Fibroblast of the conjunctiva (primary cell): Measurements from ENCODE around the gene NUBP2.

ENCODE experiments used
- DNase-seq: peaks from one replicate; pipeline ENCODE4 v3.0.0-alpha.2; 2010; ENCODE audit warnings: low read depth

Gene NUBP2, protein sequence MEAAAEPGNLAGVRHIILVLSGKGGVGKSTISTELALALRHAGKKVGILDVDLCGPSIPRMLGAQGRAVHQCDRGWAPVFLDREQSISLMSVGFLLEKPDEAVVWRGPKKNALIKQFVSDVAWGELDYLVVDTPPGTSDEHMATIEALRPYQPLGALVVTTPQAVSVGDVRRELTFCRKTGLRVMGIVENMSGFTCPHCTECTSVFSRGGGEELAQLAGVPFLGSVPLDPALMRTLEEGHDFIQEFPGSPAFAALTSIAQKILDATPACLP

DNA sequence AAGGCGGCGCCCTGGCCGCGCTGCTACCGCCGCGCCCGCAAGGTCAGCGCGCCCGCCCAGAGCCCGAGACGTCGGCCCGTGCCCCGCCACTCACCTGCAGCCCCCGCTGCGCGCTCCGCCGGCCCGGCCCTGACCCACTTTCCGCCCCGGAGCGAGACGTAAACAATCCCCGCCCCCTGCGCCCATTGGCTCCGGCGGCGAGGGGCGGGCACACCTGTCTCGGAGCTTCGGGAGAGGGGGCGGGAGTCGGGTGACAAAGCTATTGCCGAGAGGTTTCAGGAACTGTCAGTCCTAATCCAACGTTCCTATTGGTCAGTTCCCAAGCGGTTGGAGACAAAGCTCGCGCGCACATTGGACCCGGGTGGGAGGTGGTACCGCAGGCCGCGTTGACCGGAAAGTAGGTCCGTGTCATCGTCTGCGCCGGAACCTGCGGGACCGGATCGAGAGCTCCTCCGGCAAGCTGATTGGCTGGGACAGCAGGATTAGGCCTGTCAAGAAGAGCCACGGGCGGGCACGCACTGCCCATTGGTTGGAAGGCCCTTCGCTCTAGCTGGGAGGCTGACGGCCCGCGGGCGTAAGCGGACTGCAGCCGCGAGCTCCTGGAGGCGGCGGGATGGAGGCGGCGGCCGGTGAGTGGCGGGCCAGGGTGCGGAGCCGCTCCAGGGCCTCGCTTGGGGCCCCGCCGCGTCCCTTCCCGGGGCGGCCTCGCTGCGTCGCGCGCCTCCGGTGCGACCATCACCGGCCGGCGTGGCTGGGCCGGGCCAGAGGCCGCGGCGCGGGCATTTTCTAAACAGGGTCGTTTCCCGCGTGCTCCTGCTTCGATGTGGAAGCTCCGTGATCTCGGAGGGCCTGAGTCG lies at the start of gene NUBP2, which contains the start of gene SPSB3:
NUBP2 (plus strand) TSS at position 553 of the 857 bp plus-strand sequence; CDS start at position 614, 61 bp downstream.
SPSB3 (minus strand) TSS at position 164 of the 857 bp plus-strand sequence. CDS start 1,088 bp downstream, outside the sequence.
- peak; percentile 100 for DNase-seq

DNA sequence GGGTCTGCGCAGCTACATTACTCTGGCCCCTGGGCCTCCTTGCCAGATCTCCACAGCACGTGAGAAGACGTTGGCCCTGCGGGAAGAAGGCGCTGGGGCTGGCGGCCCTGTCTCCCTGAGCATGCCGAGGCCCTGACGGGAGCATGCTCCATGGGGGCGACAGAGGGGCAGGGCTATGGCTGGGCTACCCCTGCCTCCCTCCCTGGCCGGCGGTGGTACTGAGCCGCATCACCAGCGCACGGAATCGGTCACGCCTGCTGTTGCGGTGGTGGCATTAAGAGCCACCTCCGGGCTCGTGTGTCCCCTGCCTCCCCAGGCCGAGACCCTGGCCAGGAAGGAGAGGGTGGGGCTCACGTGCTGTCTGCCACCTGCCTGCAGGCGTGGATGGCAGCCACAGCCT lies 48.6 kb upstream of the NUBP2 start:
- no peak for DNase-seq

DNA sequence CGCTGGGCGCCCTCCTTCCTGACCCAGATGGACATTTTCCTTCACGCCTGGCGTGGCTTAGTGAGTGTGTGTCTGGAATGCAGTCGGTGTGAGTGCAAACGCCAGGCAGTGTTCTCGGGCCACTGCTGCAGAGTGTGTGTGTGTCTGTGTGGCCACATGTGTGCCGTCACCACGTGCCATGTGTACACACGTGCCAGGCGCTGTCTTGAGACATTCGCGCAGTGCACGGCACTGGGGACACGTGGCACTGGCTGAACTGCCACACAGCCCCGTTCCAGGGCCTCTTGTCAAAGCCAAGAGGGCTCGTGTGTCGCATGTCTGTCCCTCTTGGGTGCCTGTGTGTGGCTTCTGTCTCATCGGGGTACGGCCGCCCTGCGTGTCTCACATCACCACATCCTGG lies 47.9 kb upstream of the NUBP2 start:
- DNase-seq = no peak

DNA sequence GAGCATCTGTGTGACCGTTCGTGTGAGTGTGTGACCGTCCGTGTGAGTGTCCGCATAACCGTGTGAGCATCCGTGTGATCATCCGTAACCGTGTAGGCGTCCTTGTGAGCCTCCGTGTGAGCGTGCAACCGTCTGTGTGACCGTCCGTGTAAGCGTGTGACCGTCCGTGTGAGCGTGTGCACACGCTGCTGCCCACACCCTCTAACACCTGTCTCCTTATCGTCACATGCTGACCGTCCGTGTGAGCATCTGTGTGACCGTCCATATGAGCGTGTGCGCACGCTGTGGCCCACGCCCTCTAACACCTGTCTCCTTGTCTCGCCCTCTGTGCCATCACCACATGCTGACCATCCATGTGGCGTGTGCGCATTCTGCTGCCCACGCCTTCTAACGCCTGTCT lies 42.5 kb upstream of the NUBP2 start:
- no peak for DNase-seq

DNA sequence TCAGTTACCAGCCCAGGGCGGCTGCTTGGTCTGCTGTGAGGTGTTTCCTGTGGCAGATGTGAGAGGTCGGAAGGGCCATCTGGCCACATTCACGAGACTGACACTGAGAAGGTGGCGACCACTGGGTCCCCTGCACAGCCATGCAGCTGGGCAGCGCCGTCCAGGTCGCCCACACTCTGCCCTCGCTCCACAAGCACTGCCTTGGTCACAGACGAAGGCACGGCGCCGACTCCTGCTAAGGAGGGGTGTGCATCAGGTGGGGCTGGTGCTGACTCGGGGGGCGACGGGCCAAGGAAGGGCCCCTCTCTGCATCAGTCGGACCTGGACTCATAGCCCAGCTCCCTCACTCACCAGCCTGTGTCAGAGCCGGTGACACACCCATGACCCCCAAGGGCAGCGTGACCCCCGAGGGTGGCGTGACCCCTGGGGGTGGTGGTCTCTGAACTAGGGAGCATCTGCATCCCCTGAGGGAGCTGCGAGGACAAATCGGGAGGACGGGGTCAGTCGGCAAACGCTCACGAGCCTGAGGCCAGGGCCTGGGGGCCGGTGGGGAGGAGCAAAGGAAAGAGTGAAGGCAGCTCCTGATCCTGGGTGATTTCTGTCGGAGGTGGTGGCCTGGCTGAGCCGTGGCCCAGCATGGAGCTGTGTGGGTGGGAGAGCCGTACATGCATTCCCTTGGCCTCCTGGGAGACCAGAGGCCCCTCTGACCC lies 41.8 kb upstream of the NUBP2 start:
- no peak for DNase-seq

DNA sequence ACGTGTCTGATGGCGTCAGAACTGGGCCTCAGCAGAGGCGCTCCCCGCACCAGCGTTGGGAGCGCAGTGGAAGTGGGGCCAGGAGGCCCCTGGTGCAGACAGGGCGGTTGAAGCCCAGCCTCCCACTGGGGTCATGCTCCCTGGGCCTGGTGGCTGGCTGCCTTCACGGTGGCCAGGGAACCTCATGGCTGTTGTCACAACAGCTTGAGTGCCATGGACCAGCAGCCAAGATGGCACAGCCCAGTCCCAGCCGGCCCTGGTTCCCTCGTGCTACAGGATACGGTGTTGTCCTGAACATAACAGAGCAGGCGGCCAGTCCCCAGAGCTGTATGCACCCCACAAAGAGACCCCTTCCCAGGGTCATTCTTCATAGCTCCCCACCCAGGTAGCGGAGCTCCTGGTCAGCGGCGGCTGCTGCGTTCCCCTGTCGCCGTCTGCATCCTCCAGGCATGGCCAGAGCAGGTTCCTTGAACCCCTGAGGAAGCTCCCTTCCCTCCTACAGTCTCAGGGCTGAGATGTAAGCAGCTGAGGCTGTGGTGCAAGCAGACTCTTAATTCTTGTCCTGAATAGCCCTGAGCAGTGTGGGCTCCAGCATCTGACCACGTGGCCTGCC lies 41.1 kb upstream of the NUBP2 start:
- no peak for DNase-seq

DNA sequence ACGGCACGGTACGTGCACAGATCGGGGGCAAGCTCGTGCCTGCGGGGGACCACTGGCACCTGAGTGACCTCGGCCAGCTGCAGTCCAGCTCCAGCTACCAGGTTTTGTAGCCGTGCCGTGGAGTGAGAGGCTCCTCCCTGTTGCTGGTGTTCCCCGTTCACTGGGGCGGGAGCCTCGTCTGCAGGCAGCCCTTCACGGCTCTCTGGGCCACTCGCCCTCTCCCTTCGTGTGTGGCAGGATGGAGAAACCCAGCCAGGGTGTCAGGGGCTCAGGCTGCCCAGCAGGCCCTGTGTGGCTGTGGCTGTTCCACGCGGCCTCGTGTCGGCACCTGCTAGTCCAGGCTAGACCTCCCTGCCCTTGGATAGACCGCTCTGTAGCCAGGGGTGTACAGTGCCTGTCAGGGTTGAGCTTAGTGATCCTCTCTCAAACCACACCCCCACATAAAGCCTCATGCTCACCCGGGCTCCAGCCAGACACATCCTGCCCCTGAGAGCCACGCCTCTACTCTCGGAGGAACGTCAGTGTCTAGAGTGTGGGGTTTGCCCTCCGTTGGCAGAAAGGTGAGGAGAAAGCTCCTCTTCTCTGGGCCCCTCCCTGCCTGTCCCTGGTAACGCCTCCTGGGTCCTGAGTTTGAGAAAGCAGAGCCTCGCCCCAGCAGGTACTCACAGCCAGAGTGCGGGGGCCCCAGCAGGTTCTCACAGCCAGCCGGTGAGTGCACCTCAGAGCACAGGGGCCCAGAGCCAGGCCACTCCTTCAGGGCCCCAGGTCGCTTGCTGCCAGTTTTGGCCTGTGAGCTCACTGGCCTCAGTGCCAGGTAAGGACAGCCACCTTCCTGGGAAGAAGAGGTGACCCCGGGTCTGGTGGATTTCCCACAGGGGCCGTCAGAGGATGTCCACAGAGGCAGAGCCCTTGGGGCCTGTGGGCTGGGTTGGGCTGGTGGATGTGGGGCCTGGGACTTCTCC lies 39.1 kb upstream of the NUBP2 start:
- DNase-seq = no peak

DNA sequence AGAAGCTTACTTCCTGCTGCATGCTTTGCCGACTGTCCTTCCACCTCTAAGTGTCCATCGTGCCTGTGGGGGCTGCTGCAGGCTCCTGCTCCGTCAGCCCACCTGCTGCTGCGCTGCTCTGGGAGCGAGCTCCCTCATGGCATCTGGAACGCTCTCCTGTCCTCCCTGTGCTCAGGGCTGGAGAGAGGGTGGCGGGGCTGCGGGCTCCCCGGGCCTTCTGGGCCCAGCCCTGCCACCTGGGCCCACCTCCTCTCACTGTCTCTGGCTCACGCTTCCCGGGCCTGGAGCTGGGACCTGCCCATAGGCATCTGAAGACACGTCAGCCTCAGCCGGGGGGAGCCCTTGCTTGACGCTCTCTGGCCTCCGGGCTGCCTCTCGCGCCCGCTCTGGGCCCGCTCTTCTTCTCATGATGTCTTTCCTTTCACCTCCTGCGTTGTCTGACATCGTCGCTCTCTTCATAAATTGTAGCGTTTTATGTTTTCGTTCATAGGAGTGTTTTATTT lies 38.4 kb upstream of the NUBP2 start:
- DNase-seq = no peak

DNA sequence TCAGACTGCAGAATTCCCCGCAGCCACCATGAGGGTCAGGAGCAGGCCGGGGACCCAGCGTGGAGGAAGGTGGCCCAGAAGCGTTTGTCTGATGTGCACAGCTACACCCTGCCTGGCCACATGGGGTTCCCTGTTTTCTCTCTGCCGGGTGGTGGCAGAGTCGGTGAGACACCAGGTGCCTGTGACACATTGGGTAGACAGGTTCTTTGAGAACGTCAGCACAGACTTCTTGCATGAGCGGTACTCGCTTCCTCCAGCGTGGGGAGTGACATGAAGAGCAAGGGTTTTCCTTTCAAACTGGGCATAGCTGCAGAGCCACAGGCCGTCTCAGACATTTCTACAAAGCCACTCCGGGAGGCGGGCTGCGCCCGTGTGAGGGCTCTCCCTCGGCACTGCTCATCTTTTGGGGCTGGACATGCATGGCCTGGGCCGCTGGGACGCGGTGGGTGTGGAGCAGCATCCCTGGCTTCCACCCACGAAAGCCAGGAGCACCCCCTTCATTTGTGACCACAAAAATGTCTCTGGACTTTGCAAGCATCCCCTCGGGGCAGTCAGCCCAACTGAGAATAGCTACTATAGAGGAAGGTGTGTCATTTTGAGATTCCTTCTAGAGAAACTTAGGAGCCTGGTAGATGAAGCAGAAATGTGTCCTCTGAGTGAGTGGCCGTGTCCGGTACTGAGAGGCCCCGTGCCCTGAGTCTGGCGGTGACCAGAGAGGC lies 37.4 kb upstream of the NUBP2 start:
- peak; percentile 22 for DNase-seq

DNA sequence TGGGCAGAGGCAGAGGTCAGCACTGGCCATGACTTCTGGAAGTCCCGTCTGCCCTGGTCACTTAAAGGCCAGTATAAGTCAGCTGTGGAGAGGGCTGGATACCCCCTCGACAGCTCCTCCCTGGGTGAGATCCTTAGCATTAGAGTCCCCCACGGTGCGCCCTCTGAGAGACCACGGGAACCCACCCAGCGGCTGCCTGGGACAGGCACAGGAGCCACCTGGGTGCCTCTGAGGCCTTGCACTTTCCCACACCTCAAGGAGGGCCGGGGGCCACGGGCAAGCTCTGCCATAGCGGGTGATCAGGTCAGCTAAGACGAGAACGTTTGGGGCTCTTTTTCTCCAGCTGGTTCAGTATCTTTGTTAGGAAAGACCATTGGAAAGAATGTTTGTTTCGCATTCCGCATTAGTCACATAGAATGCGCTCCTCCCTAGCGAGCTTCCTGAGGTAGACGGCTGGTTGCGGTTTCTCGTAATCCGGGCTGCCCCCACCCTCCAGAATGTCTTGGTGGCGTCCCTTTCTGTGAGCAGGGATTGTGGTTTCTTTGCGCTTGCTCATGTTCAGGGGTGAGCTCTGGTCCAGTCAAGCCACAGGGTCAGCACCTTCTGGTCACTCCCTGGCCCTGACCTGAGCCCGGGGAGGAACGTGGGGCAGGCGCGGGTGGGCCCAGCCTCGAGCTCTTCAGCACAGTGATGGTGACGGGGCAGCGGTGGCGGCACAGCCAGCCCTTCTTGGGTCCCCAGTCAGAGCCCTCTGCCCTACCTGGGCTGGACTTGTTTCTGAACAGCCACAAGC lies 36.7 kb upstream of the NUBP2 start:
- peak; percentile 44 for DNase-seq

DNA sequence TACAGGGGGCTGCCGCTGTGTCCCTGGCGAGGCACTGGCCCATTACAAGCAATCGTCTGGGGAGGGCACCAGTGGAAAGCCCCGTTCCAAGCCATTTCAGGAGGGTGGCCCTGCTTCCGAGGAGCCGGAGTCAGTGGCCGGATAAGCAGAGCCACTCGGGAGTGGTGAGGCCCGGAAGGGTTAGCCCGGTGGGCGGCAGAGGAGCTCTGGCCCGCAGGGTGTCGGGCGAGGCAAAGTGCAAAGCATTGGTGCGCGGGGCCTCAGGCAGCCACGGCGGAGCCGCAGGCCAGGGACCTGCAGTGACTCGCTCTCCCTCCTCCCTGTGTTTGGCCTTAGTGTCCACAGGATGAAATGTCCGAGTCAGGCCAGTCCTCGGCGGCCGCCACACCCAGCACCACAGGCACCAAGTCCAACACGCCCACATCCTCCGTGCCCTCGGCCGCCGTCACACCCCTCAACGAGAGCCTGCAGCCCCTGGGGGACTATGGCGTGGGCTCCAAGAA lies 36.0 kb upstream of the NUBP2 start:
- DNase-seq = no peak

DNA sequence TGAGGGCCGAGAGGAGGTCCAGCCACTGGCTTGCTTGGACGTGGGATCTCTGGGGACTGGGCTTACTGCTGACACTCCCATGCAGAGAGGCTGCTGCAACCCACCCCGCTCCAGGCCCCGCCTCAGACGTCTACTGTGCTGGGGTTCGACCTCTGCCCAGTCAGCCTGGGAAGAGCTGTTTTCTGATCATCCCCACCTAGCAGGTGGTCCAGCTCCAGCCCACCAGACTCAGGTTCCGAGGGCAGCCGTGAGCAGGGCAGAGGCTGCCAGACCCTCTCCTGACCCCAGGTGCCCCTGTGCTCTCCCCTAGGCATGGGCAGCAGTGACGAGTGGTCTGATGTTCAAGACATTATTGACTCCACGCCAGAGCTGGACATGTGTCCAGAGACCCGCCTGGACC lies 34.8 kb upstream of the NUBP2 start:
- no peak for DNase-seq

DNA sequence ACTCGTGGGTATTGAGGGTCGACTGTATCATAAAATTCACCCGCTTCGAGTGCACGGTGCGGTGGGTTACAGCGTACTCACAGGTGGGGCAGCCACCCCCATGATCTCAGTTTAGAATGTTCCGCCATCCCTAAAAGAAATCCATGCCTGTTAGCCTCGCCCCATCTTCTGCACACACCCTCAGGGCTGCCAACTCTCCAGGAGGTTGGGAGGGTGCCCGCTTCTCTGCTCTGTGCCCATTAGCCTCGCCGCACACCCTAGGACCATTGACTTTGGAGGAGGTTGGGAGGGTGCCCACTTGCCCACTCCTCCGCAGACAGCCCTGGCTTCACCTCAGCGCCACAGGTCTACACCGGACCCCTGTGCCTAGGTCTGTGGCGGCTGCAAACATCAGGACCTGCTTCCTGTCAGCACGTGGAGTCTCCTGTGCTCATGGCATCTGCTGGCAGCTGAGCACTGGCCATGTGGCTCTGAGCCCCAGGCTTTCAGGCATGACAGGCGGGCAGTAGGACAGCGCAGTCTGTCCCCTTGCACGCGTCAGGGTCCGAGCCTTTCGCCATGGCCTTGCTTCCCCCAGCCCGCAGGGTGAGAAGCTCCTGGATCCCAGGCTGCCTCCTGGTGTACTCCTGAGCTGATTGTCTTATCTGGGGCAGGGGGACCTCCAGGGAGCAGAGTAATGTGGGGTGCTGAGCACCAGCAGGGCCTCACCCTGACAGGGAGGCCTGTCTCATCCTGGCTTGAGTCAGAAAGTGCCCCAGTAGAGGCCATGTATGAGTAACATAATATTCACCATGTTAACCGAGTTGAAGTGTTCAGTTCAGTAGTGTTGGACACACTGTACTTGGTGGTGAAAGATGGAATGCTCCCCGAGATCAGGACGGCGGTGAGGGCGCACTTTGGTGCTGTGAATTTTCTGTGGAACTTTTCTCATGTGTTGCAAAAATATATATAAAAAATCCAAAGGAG lies 33.3 kb upstream of the NUBP2 start:
- DNase-seq = no peak

DNA sequence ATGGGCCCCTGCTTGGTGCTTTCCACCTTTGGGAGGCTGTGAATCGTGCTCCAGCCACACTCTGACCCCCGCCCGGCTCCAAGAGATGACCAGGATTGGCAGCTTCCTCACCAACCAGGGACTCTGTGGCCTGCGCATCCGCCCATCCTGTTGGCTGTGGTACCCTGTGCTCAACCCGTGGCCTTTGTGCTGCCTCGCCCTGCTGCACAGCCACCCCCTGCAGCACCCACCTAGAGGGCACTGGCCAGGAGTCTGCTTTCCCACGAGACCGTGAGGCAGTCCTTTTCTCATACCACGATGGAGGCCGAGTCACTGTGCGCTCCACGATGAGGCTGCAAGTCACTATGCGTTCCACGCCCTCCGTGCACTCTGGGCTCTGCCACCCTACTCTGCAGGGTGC lies 30.8 kb upstream of the NUBP2 start:
- DNase-seq = no peak

DNA sequence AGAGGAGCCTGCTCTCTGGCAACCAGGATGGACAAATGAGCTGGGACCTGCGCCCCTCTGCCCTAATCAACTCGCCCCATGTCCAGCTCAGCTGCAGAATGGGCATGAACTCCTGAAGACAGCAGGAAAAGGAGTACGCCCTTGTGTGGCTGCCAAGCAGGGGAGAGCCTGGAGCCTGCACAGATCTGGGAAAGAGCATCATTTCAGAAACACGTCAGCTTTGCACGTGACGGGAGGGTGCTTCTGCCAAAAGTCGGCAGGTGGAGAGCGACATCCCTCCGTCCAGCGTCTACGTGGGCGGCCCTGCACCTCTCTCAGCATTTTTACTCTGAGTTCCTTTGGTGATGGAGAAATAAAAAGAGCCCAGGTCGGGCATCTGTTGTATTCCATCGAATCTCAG lies 29.9 kb upstream of the NUBP2 start:
- DNase-seq = no peak

DNA sequence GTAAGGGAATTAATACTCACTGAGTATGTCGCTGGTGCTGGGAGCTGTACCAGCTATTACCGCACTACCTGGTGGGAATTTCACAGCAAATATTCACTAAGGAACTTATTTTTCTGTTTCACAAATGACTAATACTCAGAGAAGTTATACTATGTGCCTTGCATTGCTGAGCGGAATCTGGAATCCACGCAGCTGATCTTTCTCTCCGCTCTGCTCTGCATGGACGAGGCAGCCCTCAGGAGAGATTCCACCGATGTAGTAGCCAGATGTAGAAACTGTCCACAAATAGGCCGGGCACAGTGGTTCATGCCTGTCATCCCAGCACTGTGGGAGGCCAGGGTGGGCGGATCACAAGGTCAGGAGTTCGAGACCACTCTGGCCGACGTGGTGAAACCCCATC lies 28.6 kb upstream of the NUBP2 start:
- DNase-seq = no peak

DNA sequence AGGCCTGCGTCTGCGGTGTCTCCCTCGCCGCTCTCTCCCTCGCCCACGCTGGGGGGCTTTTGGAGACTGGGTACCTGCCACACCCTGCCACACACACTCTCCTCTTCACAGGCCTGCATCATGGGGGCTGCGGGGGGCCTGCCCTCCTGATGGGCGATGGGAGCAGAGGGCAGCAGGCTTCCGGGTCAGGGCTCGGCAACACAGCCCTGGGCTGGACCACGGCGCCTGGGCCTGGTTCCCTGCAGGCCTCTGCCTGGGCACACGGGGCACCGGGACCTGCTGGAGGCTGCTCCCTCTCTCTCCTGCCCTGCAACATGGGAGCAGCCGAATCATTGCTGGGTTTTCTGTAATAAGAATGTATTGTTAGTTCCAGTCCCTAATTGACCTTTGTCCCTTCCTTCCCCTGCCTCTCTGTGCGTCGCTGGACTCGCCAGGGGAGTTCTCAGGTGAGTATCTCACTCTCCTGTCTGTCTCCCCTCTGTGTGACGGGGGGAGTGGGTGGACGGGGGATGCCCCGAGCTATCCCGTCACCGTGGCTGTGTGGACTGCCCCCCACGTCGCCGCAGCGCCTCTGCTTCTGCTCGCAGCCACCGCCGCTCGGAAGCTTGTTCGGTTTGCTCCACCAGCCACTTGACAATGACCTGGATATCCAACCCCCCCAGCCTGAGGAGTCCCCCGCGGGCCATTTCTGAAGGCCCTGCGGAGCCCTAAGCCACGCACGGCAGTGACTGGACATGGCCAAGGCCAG lies 24.9 kb upstream of the NUBP2 start:
- DNase-seq = no peak
